ENCODE results near the gene USP37.

Gene USP37

GRCh38 chr2:218402911-218403411, 165.2 kb downstream of the USP37 start:
- no peak for DNase-seq (ENCODE audit: low spot score)

GRCh38 chr2:218402491-218402901, 165.7 kb downstream of the USP37 start:
- no peak for DNase-seq (ENCODE audit: low spot score)

GRCh38 chr2:218401890-218402289, 166.3 kb downstream of the USP37 start:
- DNase-seq (ENCODE audit: low spot score), result no peak

GRCh38 chr2:218400930-218401881, 166.9 kb downstream of the USP37 start:
- DNase-seq (ENCODE audit: low spot score), result no peak

All from putamen (tissue), 1 donor.